ENCODE measurements around the gene CPSF4L. TPM values are rescaled to one million over a fixed set of nuclear protein-coding genes. Genes with fewer than 3 reads are reported as not detected.

Gene CPSF4L
- polyA plus RNA-seq, 2 of the 4 experiments (the other 2 are of a cell fraction), result 0.13 TPM; not detected in 1

DNA sequence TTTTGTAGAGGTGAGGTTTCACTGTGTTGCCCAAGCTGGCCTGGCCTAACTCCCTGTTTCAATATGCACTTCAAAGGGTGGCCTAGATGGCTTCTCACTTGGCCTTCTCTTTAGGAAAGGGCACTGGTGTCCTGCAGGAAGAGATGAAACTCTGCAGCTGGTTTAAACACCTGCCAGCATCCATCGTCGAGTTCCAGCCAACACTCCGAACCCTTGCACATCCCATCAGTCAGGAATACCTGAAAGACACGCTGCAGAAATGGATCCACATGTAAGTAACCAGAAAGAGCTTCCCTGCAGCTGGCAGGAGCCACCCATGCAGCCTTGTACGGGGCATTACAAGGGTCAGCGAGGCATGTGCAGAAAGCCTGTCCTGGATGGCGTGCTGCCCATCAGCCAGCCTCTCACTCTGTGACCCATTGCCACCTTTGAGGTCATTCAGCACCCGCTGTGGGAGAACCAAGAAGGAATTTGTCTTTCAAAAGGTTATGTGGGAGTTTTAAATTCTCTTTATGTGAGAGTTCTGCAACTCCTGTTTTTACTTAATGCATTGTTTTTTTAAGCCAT is 61.8 kb downstream of the CPSF4L start:
- ATAC-seq (no peak), FAIRE-seq (no peak), DNase-seq (ENCODE audit: low read depth in 1 of 2, low spot score in 1 of 2) (no peak)
- Histone ChIP-seq H3K4me2 (no peak overlapping the region), H3K27ac (no peak overlapping the region), H3K4me1 (0 out of 3 replicates have a peak, but pooled peaks cover under 1% of the 10 kb centered on the region), H3K9me3 (no peaks in the 10 kb centered on the region), H3K4me3 (no peak overlapping the region)
- ChIA-PET POLR2A (no interaction called here), CTCF (interaction anchor here (0.8 to 4.0 kb wide), 6 partner anchors 9 to 474 kb away, joined by 3 to 23 read pairs (median 3); no protein-coding TSS in a partner anchor)
- 95% methylated on average over 8 of the region's 8 CpGs for WGBS (ENCODE audit: missing lambda C conversion rate)
- 0 out of 2 replicates have a peak, but pooled peaks have one; percentile 31 for TF ChIP-seq TP53 (CRISPR knock-in tag; IDR thresholded peaks at IDR 0.05)
- no peak for TF ChIP-seq CEBPB (IDR thresholded peaks at IDR 0.05)

DNA sequence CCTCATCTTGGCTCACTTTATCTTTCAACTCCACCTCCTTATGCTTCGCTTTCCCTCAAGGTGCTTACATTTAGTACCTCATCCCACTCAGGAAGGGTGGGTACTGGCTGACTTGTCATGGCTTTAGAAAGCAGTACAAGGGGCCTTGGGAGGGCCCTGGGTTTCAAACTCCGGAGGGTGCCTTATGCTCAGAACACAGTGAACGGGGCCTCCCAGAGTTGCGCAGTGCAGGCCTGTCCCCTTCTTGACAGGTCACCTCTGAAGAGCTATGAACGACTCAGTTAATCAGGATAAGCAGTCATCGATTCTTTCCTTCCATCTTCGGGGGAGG is 62.8 kb downstream of the CPSF4L start:
- no peak for TF ChIP-seq JUN (IDR thresholded peaks at IDR 0.05)
- TF ChIP-seq KDM5A (IDR thresholded peaks at IDR 0.05), result no peak
- no peak for TF ChIP-seq FOSL2 (IDR thresholded peaks at IDR 0.05)
- no peak for TF ChIP-seq FOSL2 (CRISPR knock-in tag; IDR thresholded peaks at IDR 0.05)
- TF ChIP-seq CBX8 (IDR thresholded peaks at IDR 0.05), result no peak
- TF ChIP-seq HOXA7 (CRISPR knock-in tag; IDR thresholded peaks at IDR 0.05), result no peak
- POLR2A ChIA-PET, result no interaction called here

More for the DNA sequence above, 62.8 kb downstream of the CPSF4L start:
- ATAC-seq (no peak), DNase-seq (ENCODE audit: low read depth in 1 of 2, low spot score in 1 of 2) (no peak), FAIRE-seq (no peak)
- 90% methylated on average over 7 of the region's 7 CpGs for WGBS (ENCODE audit: missing lambda C conversion rate)
- Histone ChIP-seq H3K4me2 (no peak overlapping the region), H3K27ac (no peak overlapping the region), H3K9me3 (no peaks in the 10 kb centered on the region), H3K4me1 (peaks cover 6% of the 10 kb centered on the region; the same call in 1 of the 3 replicates), H3K4me3 (no peak overlapping the region)
- CTCF ChIA-PET, result interaction anchor here (0.9 to 4.0 kb wide), 5 partner anchors 31 to 473 kb away, joined by 3 to 18 read pairs (median 3); no protein-coding TSS in a partner anchor

Other genes with a start within 250 kb of the CPSF4L start
- gene SLC39A11, start 169.2 kb downstream of the CPSF4L start, polyA plus RNA-seq (2011; rRNA removed), result 25.2 and 32.0 TPM in 2 replicates
- gene SLC39A11, start 169.2 kb downstream of the CPSF4L start, polyA plus RNA-seq (2017; fragmentation: RNase III; extraction: RNeasy Plus Mini Kit Qiagen cat#74134 plus additional on column Dnase treatment), result 16.7 to 19.2 TPM (median 18.4 TPM) in 3 replicates
- 0.04 and 0.07 TPM in 2 replicates for gene SSTR2, start 96.9 kb downstream of the CPSF4L start, polyA plus RNA-seq (2011; rRNA removed)
- gene SSTR2, start 96.9 kb downstream of the CPSF4L start, polyA plus RNA-seq (2017; fragmentation: RNase III; extraction: RNeasy Plus Mini Kit Qiagen cat#74134 plus additional on column Dnase treatment), result 0.04 to 0.13 TPM (median 0.04 TPM) in 3 replicates
- 26.0 and 30.6 TPM in 2 replicates for gene COG1, start 68.8 kb downstream of the CPSF4L start, polyA plus RNA-seq (2011; rRNA removed)
- gene COG1, start 68.8 kb downstream of the CPSF4L start, polyA plus RNA-seq (2017; fragmentation: RNase III; extraction: RNeasy Plus Mini Kit Qiagen cat#74134 plus additional on column Dnase treatment), result 19.5 to 22.1 TPM (median 21.7 TPM) in 3 replicates
- 32.9 and 33.8 TPM in 2 replicates for gene CDC42EP4, start 50.1 kb upstream of the CPSF4L start, polyA plus RNA-seq (2011; rRNA removed)
- gene CDC42EP4, start 50.1 kb upstream of the CPSF4L start, polyA plus RNA-seq (2017; fragmentation: RNase III; extraction: RNeasy Plus Mini Kit Qiagen cat#74134 plus additional on column Dnase treatment), result 60.1 to 66.3 TPM (median 65.7 TPM) in 3 replicates

All from A549 (cell line).